HepG2 (cell line): ENCODE results near the gene C2. TPM values are rescaled to one million over a fixed set of nuclear protein-coding genes. Genes with fewer than 3 reads are reported as not detected.

Source experiments
- AHDC1 ChIP-seq: sonication (generic); formaldehyde crosslinking; IDR thresholded peaks from 2 replicates; pipeline ENCODE4 v1.5.1; 2020; ENCODE audit warnings: mild to moderate bottlenecking, missing genetic modification reagents, borderline replicate concordance
- FOXK2 ChIP-seq: fragments of 450-650 bp; IDR thresholded peaks from 2 replicates; pipeline ENCODE4 v1.6.1; 2016
- GRHL1 ChIP-seq: sonication (generic); formaldehyde crosslinking; conservative IDR thresholded peaks from 2 replicates; pipeline ENCODE4 v1.8.0; 2022; ENCODE audit warnings: missing genetic modification reagents
- IKZF4 ChIP-seq: sonication (generic); formaldehyde crosslinking; IDR thresholded peaks from 2 replicates; pipeline ENCODE4 v1.5.1; 2020; ENCODE audit warnings: borderline replicate concordance, mild to moderate bottlenecking, low read depth, missing genetic modification reagents; ENCODE audit errors: not compliant biosample characterization
- JDP2 ChIP-seq: sonication (generic); formaldehyde crosslinking; IDR thresholded peaks from 2 replicates; pipeline ENCODE4 v1.8.1; 2022; ENCODE audit warnings: missing genetic modification reagents, borderline replicate concordance
- KLF11 ChIP-seq: IDR thresholded peaks from 2 replicates; pipeline ENCODE4 v1.6.1; 2016; ENCODE audit warnings: missing compliant biosample characterization
- POLR2A ChIP-seq, 2 experiments: IDR thresholded peaks; 2 replicates each; pipeline ENCODE4 v1.6.1; 2011; ENCODE audit warnings: low read depth in 2 of 2, low read length in 2 of 2, mild to moderate bottlenecking in 1 of 2, moderate library complexity in 1 of 2; ENCODE audit not compliant: insufficient read depth in 1 of 2
- PRDM10 ChIP-seq: sonication (generic); formaldehyde crosslinking; IDR thresholded peaks from 2 replicates; pipeline ENCODE4 v1.4.0; 2020; ENCODE audit warnings: low read depth, missing genetic modification reagents
- SMAD9 ChIP-seq: sonication (generic); formaldehyde crosslinking; IDR thresholded peaks from 2 replicates; pipeline ENCODE4 v1.5.1; 2020; ENCODE audit warnings: mild to moderate bottlenecking, missing genetic modification reagents
- TEAD3 ChIP-seq: optimal IDR thresholded peaks from 2 replicates; pipeline ENCODE3; 2016; ENCODE audit warnings: borderline replicate concordance
- ZFP90 ChIP-seq: sonication (generic); formaldehyde crosslinking; IDR thresholded peaks from 2 replicates; pipeline ENCODE4 v1.8.0; 2022; ENCODE audit warnings: missing genetic modification reagents, mild to moderate bottlenecking, inconsistent platforms, borderline replicate concordance
- ZNF264 ChIP-seq: sonication (generic); formaldehyde crosslinking; IDR thresholded peaks from 2 replicates; pipeline ENCODE4 v1.4.0; 2020; ENCODE audit warnings: missing genetic modification reagents
- ZNF468 ChIP-seq: sonication (generic); formaldehyde crosslinking; IDR thresholded peaks from 2 replicates; pipeline ENCODE4 v1.8.0; 2022; ENCODE audit warnings: mild to moderate bottlenecking, moderate library complexity, missing genetic modification reagents
- ZNF513 ChIP-seq: sonication (generic); formaldehyde crosslinking; conservative IDR thresholded peaks from 2 replicates; pipeline ENCODE4 v1.5.0; 2020; ENCODE audit warnings: missing genetic modification reagents
- ZNF704 ChIP-seq: sonication (generic); formaldehyde crosslinking; IDR thresholded peaks from 2 replicates; pipeline ENCODE4 v1.8.1; 2023; ENCODE audit warnings: mild to moderate bottlenecking, inconsistent platforms, moderate library complexity, missing genetic modification reagents, borderline replicate concordance
- ZNF746 ChIP-seq: sonication (generic); formaldehyde crosslinking; IDR thresholded peaks from 2 replicates; pipeline ENCODE4 v1.8.0; 2022; ENCODE audit warnings: mild to moderate bottlenecking, missing genetic modification reagents
- polyA plus RNA-seq, 8 experiments: library from polyadenylated mRNA; depleted of rRNA in 3 of 8; stranded (reverse) in 7 of 8; unstranded in 1 of 8; fragments of >200 nt; fragmentation: Illumina TruSeq in 4 of 8; extraction: Trizol in 4 of 8; gene quantifications; 2 replicates each; pipeline versions ENCODE4 v1.2.1 to v1.2.3, GENCODE V29; 2011 to 2016; ENCODE audit warnings: low read depth in 4 of 8, missing spikeins in 1 of 8, mixed read lengths in 1 of 8; ENCODE audit not compliant: insufficient read depth in 1 of 8
- total RNA-seq, 5 experiments: library from RNA; depleted of rRNA; stranded (reverse); fragments of >200 nt; fragmentation: Illumina TruSeq; extraction: Trizol; gene quantifications; 2 replicates each; pipeline ENCODE4 v1.2.3, GENCODE V29; 2016; ENCODE audit warnings: low read depth in 1 of 5

Gene C2
- total and polyA plus RNA-seq, 2 of the 13 experiments (the other 11 are each of a cell fraction or from before 2014, with no cell fraction given) = 165 to 307 TPM

GRCh38 chr6:31900917-31901414 is 26.6 kb upstream of the C2 start (continued):
- TF ChIP-seq ZFP90 (CRISPR knock-in tag) = no peak
- TF ChIP-seq JDP2 (CRISPR knock-in tag) = no peak
- TF ChIP-seq POLR2A (IDR thresholded peaks at IDR 0.05; ENCODE audit: insufficient read depth in 1 of 2, low read depth in 2 of 2, low read length in 2 of 2) = 0 out of 4 replicates have a peak, but pooled peaks of 1 of the 2 experiments have one; percentile 23
- no peak for TF ChIP-seq FOXK2
- no peak for TF ChIP-seq SMAD9
- no peak for TF ChIP-seq KLF11 (CRISPR knock-in tag)
- TF ChIP-seq TEAD3 (CRISPR knock-in tag) = peak; percentile 26
- TF ChIP-seq PRDM10 = no peak
- no peak for TF ChIP-seq ZNF746
- TF ChIP-seq IKZF4 (CRISPR knock-in tag) = no peak
- TF ChIP-seq ZNF704 (CRISPR knock-in tag) = 0 out of 2 replicates have a peak, but pooled peaks have one; percentile 42
- TF ChIP-seq ZNF513 (CRISPR knock-in tag) = no peak
- TF ChIP-seq ZNF264 (CRISPR knock-in tag) = no peak
- no peak for TF ChIP-seq AHDC1 (CRISPR knock-in tag)
- no peak for TF ChIP-seq GRHL1
- no peak for TF ChIP-seq ZNF468 (CRISPR knock-in tag)
